Activated CD4-positive, CD25-positive, alpha-beta regulatory T cell treated with anti-CD3 and anti-CD28 coated beads, Interleukin-2, amount 50 U/mL, for 72 hours (primary cell): Measurements from ENCODE around the gene EXD2.
"Not testable (repeated sequence)": the region's sequence is repeated elsewhere in the genome, so short reads cannot be mapped to it uniquely, and the experiment has no call there.

Experiments
- DNase-seq: peaks from one replicate; pipeline ENCODE4 v3.0.0; 2021

The EXD2 gene

GRCh38 chr14:69285661-69286255 lies 94.5 kb downstream of the EXD2 start:
- no peak for DNase-seq

GRCh38 chr14:69287098-69288010 lies 96.1 kb downstream of the EXD2 start:
- DNase-seq: no peak

DNA sequence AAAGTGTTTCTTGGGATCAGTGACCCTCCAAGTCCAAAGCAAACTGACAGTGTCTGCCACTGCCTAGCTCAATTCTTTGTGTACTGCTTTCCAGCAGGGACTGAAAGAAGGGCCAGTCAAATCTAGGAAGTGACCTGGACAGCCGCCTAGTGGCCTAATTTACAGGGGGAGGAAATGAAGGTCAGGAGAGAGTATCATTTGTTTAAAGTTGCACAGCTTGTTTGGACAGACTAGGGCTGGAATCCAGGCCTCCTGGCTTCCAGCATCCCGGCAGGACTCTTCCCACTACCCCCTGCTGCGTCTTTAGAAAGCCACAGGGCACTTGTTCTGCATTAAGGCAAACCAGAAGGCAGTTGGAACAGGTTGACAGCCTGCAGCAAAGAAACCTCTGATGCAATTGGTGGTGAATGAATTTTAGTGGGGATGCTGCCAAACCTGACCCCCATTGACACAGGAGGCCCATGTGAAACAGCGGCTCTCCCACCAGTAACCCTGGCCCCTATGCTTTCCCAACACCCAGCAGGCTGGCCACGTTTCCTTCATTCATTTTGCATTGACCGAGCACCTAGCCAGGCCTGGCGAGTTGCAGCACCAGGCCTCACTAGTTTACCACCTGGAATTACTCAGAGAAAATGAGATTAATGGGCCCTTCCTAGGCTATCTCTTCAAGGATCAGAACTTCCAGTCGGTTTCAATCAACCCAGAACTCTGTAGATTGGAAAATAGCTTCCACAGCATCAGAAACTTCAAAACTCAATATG lies 96.9 kb downstream of the EXD2 start:
- no peak for DNase-seq

DNA sequence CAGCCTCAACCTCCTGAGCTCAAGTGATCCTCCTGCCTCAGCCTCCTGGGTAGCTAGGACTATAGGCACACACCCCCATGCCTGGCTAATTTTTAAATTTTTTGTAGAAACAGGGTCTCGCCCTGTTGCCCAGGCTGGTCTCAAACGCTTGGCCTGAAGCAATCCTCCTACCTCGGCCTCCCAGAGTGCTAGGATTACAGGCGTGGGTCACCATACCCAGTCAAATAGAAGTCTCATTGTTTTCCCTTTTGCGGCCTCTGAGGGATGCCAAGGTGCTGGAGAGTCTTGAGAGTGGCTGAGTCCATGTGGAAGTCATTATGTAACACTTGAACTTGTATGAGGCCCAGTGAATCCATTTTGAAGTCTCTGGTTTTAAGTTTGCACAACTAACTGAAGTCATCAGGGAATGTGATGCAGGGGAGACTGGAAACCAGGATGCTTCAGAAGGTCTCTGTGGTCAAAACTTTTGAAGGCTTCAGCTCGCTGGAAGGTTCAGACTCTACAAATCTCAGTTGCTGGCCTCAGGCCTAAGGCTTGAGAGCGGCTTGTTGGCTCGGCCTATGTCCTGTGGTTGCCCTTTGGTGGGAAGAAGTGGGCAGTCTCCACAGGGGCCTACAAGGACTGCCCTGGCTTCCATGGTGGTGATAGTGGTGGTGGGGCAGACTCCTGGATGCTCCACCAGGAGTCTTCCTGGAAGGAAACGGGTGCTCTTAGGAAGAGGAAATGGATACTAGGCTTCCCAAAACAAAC lies 97.8 kb downstream of the EXD2 start:
- no peak for DNase-seq

- no peak for DNase-seq
These were observed 98.7 kb downstream of the EXD2 start for GRCh38 chr14:69289811-69290520.

- not testable (repeated sequence) for DNase-seq
These were observed 99.6 kb downstream of the EXD2 start for GRCh38 chr14:69290881-69291280.

- DNase-seq: no peak
These were observed 100.1 kb downstream of the EXD2 start for GRCh38 chr14:69291396-69291795.

- DNase-seq: no peak
These were observed 100.7 kb downstream of the EXD2 start for GRCh38 chr14:69291891-69292561.
